HS-27A (cell line): ENCODE measurements around the gene RSPH9.
"Not testable (repeated sequence)": the region's sequence is repeated elsewhere in the genome, so short reads cannot be mapped to it uniquely, and the experiment has no call there.

ENCODE experiments used
- DNase-seq: peaks from one replicate; pipeline ENCODE4 v3.0.0-alpha.2; 2012; ENCODE audit warnings: low read depth, missing footprints

The RSPH9 gene

GRCh38 chr6:43629104-43629504, 15.7 kb upstream of the RSPH9 start, which contains the start of gene GTPBP2:
TSS of gene GTPBP2 (minus strand) at chr6:43629264. CDS start at chr6:43629162, 102 bp downstream.
- DNase-seq: peak; percentile 97

GRCh38 chr6:43629505-43630300, 15.1 kb upstream of the RSPH9 start:
- DNase-seq: peak; percentile 97

- DNase-seq: no peak
Observed at GRCh38 chr6:43630980-43631619, 13.7 kb upstream of the RSPH9 start.

GRCh38 chr6:43633002-43633401, 11.8 kb upstream of the RSPH9 start:
- DNase-seq: not testable (repeated sequence)

GRCh38 chr6:43634702-43635303, 10.0 kb upstream of the RSPH9 start:
- DNase-seq: no peak

GRCh38 chr6:43635387-43636307, 9.2 kb upstream of the RSPH9 start, which contains the start of gene MAD2L1BP:
TSS of gene MAD2L1BP (plus strand) at chr6:43635840. CDS start at chr6:43635876, 36 bp downstream.
- DNase-seq: peak; percentile 51

GRCh38 chr6:43636308-43636659, 8.6 kb upstream of the RSPH9 start:
- DNase-seq: no peak

- no peak for DNase-seq
Observed at GRCh38 chr6:43639984-43640800, 4.6 kb upstream of the RSPH9 start.

- no peak for DNase-seq
Observed at GRCh38 chr6:43645613-43645964, 753 bp downstream of the RSPH9 start.

GRCh38 chr6:43647613-43648012, 2.8 kb downstream of the RSPH9 start:
- DNase-seq: no peak

- DNase-seq: no peak
Observed at GRCh38 chr6:43648248-43648647, 3.4 kb downstream of the RSPH9 start.

GRCh38 chr6:43652822-43653221, 8.0 kb downstream of the RSPH9 start:
- DNase-seq: not testable (repeated sequence)

GRCh38 chr6:43657221-43657802, 12.5 kb downstream of the RSPH9 start:
- DNase-seq: no peak

- no peak for DNase-seq
Observed at GRCh38 chr6:43658161-43658560, 13.3 kb downstream of the RSPH9 start.

GRCh38 chr6:43662948-43663347, 18.1 kb downstream of the RSPH9 start:
- DNase-seq: not testable (repeated sequence)

- peak; percentile 62 for DNase-seq
Observed at GRCh38 chr6:43665376-43665775, 20.5 kb downstream of the RSPH9 start.

GRCh38 chr6:43666196-43666920, 21.5 kb downstream of the RSPH9 start:
- DNase-seq: no peak

GRCh38 chr6:43667245-43668150, 22.7 kb downstream of the RSPH9 start:
- peak; percentile 42 for DNase-seq
